CD1c-positive myeloid dendritic cell (primary cell): ENCODE data around the gene NBPF9.
"Not testable (repeated sequence)": the region's sequence is repeated elsewhere in the genome, so short reads cannot be mapped to it uniquely, and the experiment has no call there.

Source experiments
- DNase-seq: peaks from one replicate; pipeline ENCODE4 v3.0.0-alpha.2; 2016; ENCODE audit errors: extremely low spot score

NBPF9 gene

DNA sequence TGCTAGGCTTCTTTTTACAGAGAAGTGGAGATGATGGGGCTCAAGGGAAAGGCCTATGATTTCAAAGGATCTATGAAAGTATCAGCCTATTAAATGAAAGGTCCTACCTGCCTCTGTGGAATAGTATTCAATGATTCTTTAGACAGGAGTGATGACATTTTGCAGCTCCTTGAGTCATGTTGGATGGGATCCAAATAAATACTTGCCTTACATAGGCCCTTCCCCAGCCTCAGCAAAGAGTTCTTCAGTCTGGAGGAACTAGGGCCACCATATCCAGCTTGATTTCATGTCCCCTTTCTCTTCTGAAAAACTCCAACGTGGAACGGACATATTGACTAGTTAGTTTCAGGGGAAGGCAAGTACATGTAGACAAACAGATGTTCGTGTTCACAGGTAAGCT lies 87.8 kb downstream of the NBPF9 start:
- DNase-seq = not testable (repeated sequence)

DNA sequence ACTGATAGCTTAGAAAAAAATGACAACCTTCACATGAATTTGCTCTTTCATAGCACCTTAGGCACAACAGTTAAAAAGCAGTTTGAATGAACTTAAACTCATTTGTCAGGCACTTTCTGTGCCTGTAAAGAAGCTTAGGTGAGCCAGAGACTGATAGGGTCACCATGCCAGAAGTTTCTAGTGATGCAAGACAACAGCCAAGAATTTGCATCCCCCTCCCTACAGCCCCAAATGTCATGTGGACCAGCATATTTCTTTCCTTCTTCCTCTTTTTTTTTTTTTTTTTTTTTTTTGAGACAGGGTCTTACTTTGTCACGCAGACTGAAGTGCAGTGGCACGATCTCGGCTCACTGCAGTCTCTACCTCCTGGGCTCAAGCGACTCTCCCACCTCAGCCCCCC lies 89.8 kb downstream of the NBPF9 start:
- not testable (repeated sequence) for DNase-seq

DNA sequence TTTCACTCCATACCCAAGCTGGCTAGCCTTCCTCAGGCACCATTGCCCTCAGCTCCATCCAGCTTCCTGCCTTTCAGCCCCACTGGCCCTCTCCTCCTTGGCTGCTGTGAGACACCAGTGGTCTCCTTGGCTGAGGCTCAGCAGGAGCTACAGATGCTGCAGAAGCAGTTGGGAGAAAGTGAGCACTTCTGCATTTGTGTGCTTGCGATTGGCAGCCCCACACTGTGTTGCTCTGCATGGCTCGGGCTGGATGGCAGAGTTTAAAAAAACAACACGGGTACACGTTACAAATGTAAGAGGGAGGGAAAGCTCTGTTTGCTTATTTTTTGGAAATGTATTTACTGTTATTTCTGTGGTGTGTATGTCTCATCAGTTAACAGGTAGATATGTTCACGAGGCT lies 90.8 kb downstream of the NBPF9 start:
- DNase-seq = not testable (repeated sequence)

DNA sequence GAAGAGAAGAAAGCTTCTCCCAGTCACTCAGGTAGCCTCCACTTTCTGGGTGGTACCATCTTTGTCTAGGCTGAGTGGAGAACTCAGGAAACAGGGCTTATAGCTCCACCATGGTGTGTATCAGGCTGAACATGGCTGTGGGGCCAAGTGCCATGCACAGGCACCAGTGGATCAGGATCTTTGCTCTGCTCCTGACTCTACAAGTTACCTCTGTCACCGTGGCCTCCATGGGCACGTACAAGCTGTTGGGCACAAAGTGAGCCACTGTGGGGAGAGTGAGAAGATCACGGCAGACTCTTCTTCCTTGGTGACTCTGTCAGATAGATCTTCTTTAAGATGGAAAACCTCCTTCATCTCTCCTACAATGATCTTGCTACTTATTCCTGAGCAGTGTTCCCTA lies 93.6 kb downstream of the NBPF9 start:
- not testable (repeated sequence) for DNase-seq

DNA sequence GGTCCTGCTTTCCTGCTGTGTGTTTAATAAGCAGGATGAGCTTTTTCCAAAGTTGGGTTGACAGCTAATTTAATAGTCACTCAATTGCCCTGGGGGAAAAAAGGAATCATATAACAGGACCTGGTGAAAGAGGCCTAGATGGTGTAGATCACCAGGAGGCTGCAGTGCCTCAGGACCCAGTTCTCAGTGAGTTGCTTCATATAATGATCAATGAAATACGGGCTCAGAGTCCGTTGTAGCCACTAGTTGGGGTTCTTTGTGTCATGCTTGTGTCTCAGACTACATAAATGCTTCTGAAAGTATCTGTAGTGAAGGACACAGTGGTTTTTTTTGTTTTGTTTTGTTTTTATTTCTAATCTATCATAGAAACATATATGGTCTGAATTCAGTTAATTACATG lies 94.6 kb downstream of the NBPF9 start:
- not testable (repeated sequence) for DNase-seq

DNA sequence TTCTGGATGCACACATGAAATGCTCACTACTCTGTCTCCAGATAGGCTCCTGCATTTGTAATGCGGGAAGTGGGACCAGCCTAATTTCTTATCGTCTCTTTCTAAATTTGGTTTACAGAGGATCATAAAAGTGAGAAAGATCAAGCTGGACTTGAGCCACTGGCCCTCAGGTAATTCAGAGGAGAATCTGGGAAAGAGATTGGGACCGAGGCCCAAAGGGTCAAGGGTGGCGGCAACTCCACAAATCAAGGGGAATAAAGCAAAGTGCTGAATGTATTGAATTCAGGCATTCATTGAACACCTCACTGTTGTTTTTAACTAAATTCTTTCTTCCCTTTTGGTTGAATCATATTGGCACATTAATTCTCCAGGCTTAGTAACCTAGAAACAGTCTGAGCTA lies 95.0 kb downstream of the NBPF9 start:
- not testable (repeated sequence) for DNase-seq
